IMR-90 (cell line): ENCODE data around the gene SYNGR1. TPM values are rescaled to one million over a fixed set of nuclear protein-coding genes. Genes with fewer than 3 reads are reported as not detected.

Source experiments
- ATAC-seq: fragments of 200-7000 bp; cut with Tn5 transposase; 2 replicates; pipeline ENCODE4 v1.9.1; 2020; ENCODE audit warnings: low read depth, mild to moderate bottlenecking, moderate library complexity
- BruUV-seq: library from RNA; stranded (reverse); fragments of 400-500 nt; replicated peaks from 2 replicates; lab custom pipeline; 2021; lab: Mats Ljungman, UMichigan
- CTCF ChIA-PET: fragments of 300-600 bp; formaldehyde crosslinking; extraction: SDS; loops from one replicate; lab custom pipeline; 2021; ENCODE audit warnings: antibody characterized with exemption; lab: Yijun Ruan, JAX
- POLR2A ChIA-PET: fragments of 300-600 bp; sonication (Branson Sonifier 250); formaldehyde crosslinking; loops from one replicate; lab custom pipeline; 2022; ENCODE audit warnings: antibody characterized with exemption; ENCODE audit not compliant: unreplicated experiment; lab: Charles Lee
- DNase-seq: peaks from one replicate; pipeline ENCODE4 v3.0.0; 2013
- H2AFZ ChIP-seq: replicated peaks from 2 replicates; pipeline ENCODE3; 2013; ENCODE audit warnings: low read length, mild to moderate bottlenecking; ENCODE audit not compliant: poor library complexity
- H2AK5ac ChIP-seq: 2 replicates; pipeline ENCODE4 v1.6.1; 2013; ENCODE audit warnings: low read depth, low read length, inconsistent platforms
- H2AK9ac ChIP-seq: replicated peaks from 2 replicates; pipeline ENCODE3; 2013; ENCODE audit warnings: mild to moderate bottlenecking, low read depth, low read length, moderate library complexity; ENCODE audit not compliant: poor library complexity
- H2BK120ac ChIP-seq: 2 replicates; pipeline ENCODE4 v1.6.1; 2013; ENCODE audit warnings: low read depth, low read length, inconsistent platforms
- H2BK15ac ChIP-seq: 3 replicates; pipeline ENCODE4 v1.6.1; 2013; ENCODE audit warnings: low read depth, low read length, inconsistent platforms
- H2BK20ac ChIP-seq: 2 replicates; pipeline ENCODE4 v1.6.1; 2013; ENCODE audit warnings: low read depth, mild to moderate bottlenecking, inconsistent platforms, low read length, moderate library complexity
- H2BK5ac ChIP-seq: 2 replicates; pipeline ENCODE4 v1.6.1; 2013; ENCODE audit warnings: mild to moderate bottlenecking, low read depth, low read length, inconsistent platforms; ENCODE audit not compliant: poor library complexity, severe bottlenecking
- H3K14ac ChIP-seq: replicated peaks from 2 replicates; pipeline ENCODE4 v1.6.1; 2013; ENCODE audit warnings: low read depth, low read length, inconsistent platforms
- H3K18ac ChIP-seq: 2 replicates; pipeline ENCODE4 v1.6.1; 2013; ENCODE audit warnings: low read depth, low read length, control low read depth
- H3K23ac ChIP-seq: 2 replicates; pipeline ENCODE4 v1.6.1; 2013; ENCODE audit warnings: low read depth, low read length, inconsistent platforms
- H3K27ac ChIP-seq: 2 replicates; pipeline ENCODE4 v1.5.1; 2013; ENCODE audit warnings: mild to moderate bottlenecking, control low read depth, low read length; ENCODE audit not compliant: insufficient read depth
- H3K27me3 ChIP-seq: 2 replicates; pipeline ENCODE4 v1.6.1; 2013; ENCODE audit warnings: low read length; ENCODE audit not compliant: control insufficient read depth, insufficient read depth
- H3K36me3 ChIP-seq: 2 replicates; pipeline ENCODE4 v1.6.1; 2013; ENCODE audit warnings: low read length, mixed read lengths; ENCODE audit not compliant: control insufficient read depth, insufficient read depth
- H3K4ac ChIP-seq: 2 replicates; pipeline ENCODE4 v1.6.1; 2013; ENCODE audit warnings: low read depth, low read length, inconsistent platforms
- H3K4me1 ChIP-seq: 2 replicates; pipeline ENCODE4 v1.6.1; 2013; ENCODE audit warnings: low read length, mixed read lengths; ENCODE audit not compliant: control insufficient read depth, insufficient read depth
- H3K4me2 ChIP-seq: 2 replicates; pipeline ENCODE4 v1.6.1; 2013; ENCODE audit warnings: low read depth, mild to moderate bottlenecking, control low read depth, low read length, moderate library complexity
- H3K4me3 ChIP-seq: 2 replicates; pipeline ENCODE4 v1.5.1; 2013; ENCODE audit warnings: low read depth, mild to moderate bottlenecking, control low read depth, low read length, moderate library complexity; ENCODE audit not compliant: insufficient read depth
- H3K56ac ChIP-seq: 2 replicates; pipeline ENCODE4 v1.6.1; 2013; ENCODE audit warnings: low read length, inconsistent platforms; ENCODE audit not compliant: insufficient read depth; ENCODE audit errors: extremely low read depth
- H3K79me1 ChIP-seq, 2 experiments: 2 replicates each; pipeline ENCODE4 v1.6.1; 2013; ENCODE audit warnings: low read length in 2 of 2, inconsistent platforms in 1 of 2, low read depth in 1 of 2
- H3K9ac ChIP-seq: 2 replicates; pipeline ENCODE4 v1.6.1; 2013; ENCODE audit warnings: low read depth, low read length, control low read depth
- H3K9me1 ChIP-seq: 2 replicates; pipeline ENCODE4 v1.6.1; 2013; ENCODE audit warnings: low read length, inconsistent platforms; ENCODE audit not compliant: insufficient read depth
- H3K9me3 ChIP-seq: 2 replicates; pipeline ENCODE4 v1.6.1; 2013; ENCODE audit warnings: low read length; ENCODE audit not compliant: control insufficient read depth, insufficient read depth
- H4K20me1 ChIP-seq: 2 replicates; pipeline ENCODE4 v1.6.1; 2013; ENCODE audit warnings: low read length, inconsistent platforms; ENCODE audit not compliant: insufficient read depth
- H4K5ac ChIP-seq: 2 replicates; pipeline ENCODE4 v1.6.1; 2013; ENCODE audit warnings: mild to moderate bottlenecking, low read depth, low read length, control low read depth
- H4K8ac ChIP-seq, 2 experiments: 2 replicates each; pipeline ENCODE4 v1.6.1; 2013; ENCODE audit warnings: low read depth in 2 of 2, low read length in 2 of 2, control low read depth in 1 of 2, inconsistent platforms in 1 of 2
- H4K91ac ChIP-seq: 2 replicates; pipeline ENCODE4 v1.6.1; 2013; ENCODE audit warnings: low read depth, low read length, inconsistent platforms; ENCODE audit not compliant: insufficient read depth
- MAZ ChIP-seq: IDR thresholded peaks from 2 replicates; pipeline ENCODE4 v1.6.1; 2012; ENCODE audit warnings: low read depth, mild to moderate bottlenecking, low read length, improper control_type of control experiment, moderate library complexity, borderline replicate concordance
- RCOR1 ChIP-seq: IDR thresholded peaks from 2 replicates; pipeline ENCODE4 v1.6.1; 2012; ENCODE audit warnings: mild to moderate bottlenecking, low read length, improper control_type of control experiment; ENCODE audit not compliant: insufficient replicate concordance
- SMC3 ChIP-seq: fragments of 150-350 bp; IDR thresholded peaks from 2 replicates; pipeline ENCODE4 v1.6.1; 2016; ENCODE audit warnings: low read depth, mild to moderate bottlenecking, antibody characterized with exemption, low read length, moderate library complexity
- WGBS, 2 experiments: methylation state at CpG; one replicate each; pipeline versions ENCODE4 v1.1.5 to v1.1.7; 2013; ENCODE audit warnings: missing lambda C conversion rate in 2 of 2; ENCODE audit not compliant: insufficient read length in 1 of 2; ENCODE audit errors: extremely low coverage in 2 of 2; 5-methylcytosine and 5-hydroxymethylcytosine counted together
- dilution Hi-C: fragments of 300-500 bp; cut with HindIII; formaldehyde crosslinking; loops from one replicate; pipeline ENCODE4 v1.14.3; 2018; ENCODE audit warnings: low sequenced_read_pairs; ENCODE audit not compliant: unreplicated experiment
- in situ Hi-C: fragments of 300-500 bp; cut with MboI; formaldehyde crosslinking; loops from 3 replicates; pipeline ENCODE4 v1.14.3; 2019; ENCODE audit warnings: low sequenced_read_pairs, inconsistent platforms, mixed read lengths
- intact Hi-C: fragments of 100-400 bp; cut with micrococcal nuclease; formaldehyde crosslinking; loops from 2 replicates; pipeline ENCODE4 v1.10.0; 2022
- polyA plus RNA-seq, 3 experiments: library from polyadenylated mRNA; depleted of rRNA; stranded (reverse); fragments of >200 nt; gene quantifications; 2 replicates each; pipeline ENCODE4 v1.2.3, GENCODE V29; 2012; ENCODE audit warnings: low replicate concordance in 1 of 3
- total RNA-seq: library from RNA; depleted of rRNA; stranded (reverse); fragments of >200 nt; gene quantifications from 2 replicates; pipeline ENCODE4 v1.2.3, GENCODE V29; 2012
- TF ChIP-seq, protein P1 (sequence below): conservative IDR thresholded peaks from 2 replicates; pipeline ENCODE4 v1.5.1; 2012; ENCODE audit warnings: mild to moderate bottlenecking, low read depth, low read length, improper control_type of control experiment

The SYNGR1 gene
- total and polyA plus RNA-seq, 2 of the 4 experiments (the other 2 are of a cell fraction) = 6.3 to 81.5 TPM

DNA sequence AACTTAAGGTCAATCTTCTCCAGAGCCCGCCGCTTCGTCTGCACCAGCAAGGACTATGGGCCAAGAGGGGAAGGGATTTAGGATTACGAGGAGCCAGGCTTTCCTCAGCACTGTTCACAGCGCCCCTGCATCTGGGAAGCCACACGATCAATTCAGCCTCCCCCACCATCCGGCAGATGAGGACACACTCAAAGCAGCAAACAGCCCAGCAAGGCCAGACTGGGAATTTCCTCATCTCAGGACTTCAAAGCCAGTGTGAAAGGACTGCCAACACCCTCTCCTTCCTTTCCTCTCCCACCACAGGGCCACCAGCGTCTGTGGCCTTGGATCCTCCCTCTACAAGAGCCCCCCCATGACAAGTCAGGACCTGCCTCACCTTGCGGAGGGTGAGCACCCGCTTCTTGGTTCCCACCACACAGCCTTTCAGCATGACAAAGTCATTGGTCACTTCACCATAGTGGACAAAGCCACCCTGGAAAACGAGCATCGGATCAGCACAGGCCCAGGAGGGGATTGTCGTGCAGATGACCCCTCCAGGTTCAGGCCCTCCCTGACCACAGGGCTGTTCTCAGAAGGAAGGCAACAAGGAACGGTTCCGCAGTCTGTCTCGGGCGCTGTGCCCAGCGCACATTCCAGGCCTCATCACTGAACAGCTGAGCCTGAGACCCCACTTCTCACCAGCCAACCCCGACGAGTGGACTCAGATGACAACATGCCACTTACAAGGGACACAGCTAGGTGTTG, 36.4 kb upstream of the SYNGR1 start:
- peaks cover 33% of the 10 kb centered on the region for H3K4me1 ChIP-seq
- no peak overlapping the region for H3K18ac ChIP-seq
- dilution Hi-C loops = no loop called here
- peak overlapping the region; percentile 18 for H2BK5ac ChIP-seq
- BruUV-seq = TSS peak; percentile 8
- H2AFZ ChIP-seq = no peak overlapping the region
- H3K4me2 ChIP-seq = no peak overlapping the region
- peaks cover 99% of the 10 kb centered on the region for H4K20me1 ChIP-seq
- no peak for ATAC-seq
- H3K9me1 ChIP-seq = peaks cover 2% of the 10 kb centered on the region; the same call in 1 of the 2 replicates
- TF ChIP-seq, protein P1, sequence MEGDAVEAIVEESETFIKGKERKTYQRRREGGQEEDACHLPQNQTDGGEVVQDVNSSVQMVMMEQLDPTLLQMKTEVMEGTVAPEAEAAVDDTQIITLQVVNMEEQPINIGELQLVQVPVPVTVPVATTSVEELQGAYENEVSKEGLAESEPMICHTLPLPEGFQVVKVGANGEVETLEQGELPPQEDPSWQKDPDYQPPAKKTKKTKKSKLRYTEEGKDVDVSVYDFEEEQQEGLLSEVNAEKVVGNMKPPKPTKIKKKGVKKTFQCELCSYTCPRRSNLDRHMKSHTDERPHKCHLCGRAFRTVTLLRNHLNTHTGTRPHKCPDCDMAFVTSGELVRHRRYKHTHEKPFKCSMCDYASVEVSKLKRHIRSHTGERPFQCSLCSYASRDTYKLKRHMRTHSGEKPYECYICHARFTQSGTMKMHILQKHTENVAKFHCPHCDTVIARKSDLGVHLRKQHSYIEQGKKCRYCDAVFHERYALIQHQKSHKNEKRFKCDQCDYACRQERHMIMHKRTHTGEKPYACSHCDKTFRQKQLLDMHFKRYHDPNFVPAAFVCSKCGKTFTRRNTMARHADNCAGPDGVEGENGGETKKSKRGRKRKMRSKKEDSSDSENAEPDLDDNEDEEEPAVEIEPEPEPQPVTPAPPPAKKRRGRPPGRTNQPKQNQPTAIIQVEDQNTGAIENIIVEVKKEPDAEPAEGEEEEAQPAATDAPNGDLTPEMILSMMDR = no peak
- TF ChIP-seq RCOR1 (no peak), MAZ (no peak), SMC3 (no peak)
- no peak overlapping the region for H2BK15ac ChIP-seq
- no peak overlapping the region for H3K4me3 ChIP-seq
- no peak overlapping the region for H4K8ac ChIP-seq
- H4K5ac ChIP-seq = no peak overlapping the region
- DNase-seq = no peak
- peaks cover 81% of the 10 kb centered on the region for H3K36me3 ChIP-seq
- peak overlapping the region; percentile 11; the same call in 1 of the 2 replicates for H3K27ac ChIP-seq
- H3K23ac ChIP-seq = peak overlapping the region; percentile 29
- no peak overlapping the region for H2AK5ac ChIP-seq
- no peak overlapping the region for H4K91ac ChIP-seq
- H3K9ac ChIP-seq = no peak overlapping the region
- POLR2A ChIA-PET = interaction anchor here (0.6 kb wide), 1 partner anchor 61 kb away, joined by 3 read pairs; no protein-coding TSS in a partner anchor
- H2AK9ac ChIP-seq = peak overlapping the region; percentile 69
- peaks cover 23 to 83% of the 10 kb centered on the region in 2 experiments for H3K79me1 ChIP-seq
- CTCF ChIA-PET = no interaction called here
- WGBS, 2 experiments = 85% methylated on average over 4 of the region's 20 CpGs; no CpG with 5 or more reads in 1 of the 2 experiments
- no peak overlapping the region for H2BK120ac ChIP-seq
- no peak overlapping the region for H2BK20ac ChIP-seq
- no peaks in the 10 kb centered on the region for H3K27me3 ChIP-seq
- H3K4ac ChIP-seq = no peak overlapping the region
- H3K14ac ChIP-seq = no peak overlapping the region
- no peak overlapping the region for H3K56ac ChIP-seq
- in situ Hi-C loops = loop anchor here (5.0 to 10.0 kb wide), 3 partner anchors 141 to 309 kb away; partner anchors contain the start of gene ATF4
- no peaks in the 10 kb centered on the region for H3K9me3 ChIP-seq
- intact Hi-C loops = loop anchor here (10.0 kb wide), 2 partner anchors 309 to 549 kb away; no protein-coding TSS in a partner anchor
